Prostate gland (tissue), 2 donors: ENCODE data around the gene VAV2.

Experiments
- CTCF ChIP-seq, 4 experiments: fragments of 200-600 bp in 2 of 4; fragments of 450-650 bp in 2 of 4; sonication (generic) in 2 of 4; IDR thresholded peaks; 1 replicate in 3 of 4; 2 replicates in 1 of 4; pipeline ENCODE4 v1.5.1; 2016 to 2019; ENCODE audit warnings: antibody characterized with exemption in 4 of 4, mild to moderate bottlenecking in 2 of 4, moderate library complexity in 2 of 4
- POLR2A ChIP-seq: fragments of 450-650 bp; IDR thresholded peaks from one replicate; pipeline ENCODE4 v1.6.1; 2016; ENCODE audit warnings: antibody characterized with exemption, mild to moderate bottlenecking
- POLR2AphosphoS5 ChIP-seq: sonication (generic); formaldehyde crosslinking; IDR thresholded peaks from one replicate; pipeline ENCODE4 v1.6.1; 2017; ENCODE audit warnings: antibody characterized with exemption

- TF ChIP-seq POLR2A (no peak), POLR2AphosphoS5 (no peak), CTCF (IDR thresholded peaks at IDR 0.05) (no peak)
Observed at GRCh38 chr9:133818444-133818843, 173.7 kb downstream of the VAV2 start.
